GM12872 (cell line): ENCODE results near the gene SOX6.

ENCODE experiments used
- CTCF ChIP-seq: IDR thresholded peaks from 3 replicates; pipeline ENCODE4 v1.5.1; 2011; ENCODE audit warnings: low read depth, mild to moderate bottlenecking, low read length, moderate library complexity; ENCODE audit not compliant: insufficient read depth

The SOX6 gene

GRCh38 chr11:16151138-16151537 is 205.2 kb downstream of the SOX6 start:
- TF ChIP-seq CTCF = no peak

GRCh38 chr11:16149476-16149875 is 206.9 kb downstream of the SOX6 start:
- TF ChIP-seq CTCF = no peak

GRCh38 chr11:16148301-16148931 is 207.9 kb downstream of the SOX6 start:
- no peak for TF ChIP-seq CTCF

GRCh38 chr11:16136792-16137390 is 219.5 kb downstream of the SOX6 start:
- TF ChIP-seq CTCF = no peak

GRCh38 chr11:16133867-16134266 is 222.5 kb downstream of the SOX6 start:
- no peak for TF ChIP-seq CTCF

GRCh38 chr11:16127732-16128131 is 228.6 kb downstream of the SOX6 start:
- TF ChIP-seq CTCF = no peak

- no peak for TF ChIP-seq CTCF
These were observed 230.0 kb downstream of the SOX6 start for GRCh38 chr11:16126362-16126761.
